Fibroblast of lung (primary cell): ENCODE measurements around the gene SLC38A6.

Experiments used
- CTCF ChIP-seq, 2 donors: IDR thresholded peaks in 1 of 2; conservative IDR thresholded peaks in 1 of 2; 1 replicate in 1 of 2; 2 replicates in 1 of 2; pipeline ENCODE4 v1.5.1; 2011 to 2012; ENCODE audit warnings: low read length in 2 of 2, control low read depth in 1 of 2, inconsistent platforms in 1 of 2, low read depth in 1 of 2, mild to moderate bottlenecking in 1 of 2
- EZH2 ChIP-seq: IDR thresholded peaks from 2 replicates; pipeline ENCODE4 v1.5.1; 2012; ENCODE audit warnings: low read length, control low read depth, mild to moderate bottlenecking; ENCODE audit errors: missing control alignments

- TF ChIP-seq CTCF (conservative IDR thresholded peaks at IDR 0.05 in 1 of 2, IDR thresholded peaks at IDR 0.05 in 1 of 2; ENCODE audit: low read depth in 1 of 2, low read length in 2 of 2): no peak
- no peak for TF ChIP-seq EZH2
Observed at GRCh38 chr14:61048640-61049039, 67.6 kb downstream of the SLC38A6 start.
